SU-DHL-6 (cell line): ENCODE data around the gene CLBA1.
"Not testable (repeated sequence)": the region's sequence is repeated elsewhere in the genome, so short reads cannot be mapped to it uniquely, and the experiment has no call there.

Experiments
- H2AFZ ChIP-seq: fragments of 200-600 bp; sonication (generic); 2 replicates; pipeline ENCODE4 v1.6.1; 2014; ENCODE audit warnings: low read depth, mild to moderate bottlenecking, moderate library complexity, mixed read lengths, antibody characterized with exemption, low read length; ENCODE audit not compliant: severe bottlenecking
- H3F3A ChIP-seq: fragments of 200-600 bp; shearing (Covaris generic); 2 replicates; pipeline ENCODE4 v1.6.0; 2016; ENCODE audit warnings: antibody characterized with exemption, mild to moderate bottlenecking; ENCODE audit not compliant: insufficient read depth
- H3K27ac ChIP-seq: fragments of 200-600 bp; sonication (generic); 2 replicates; pipeline ENCODE4 v1.5.1; 2016; ENCODE audit warnings: low read depth, mild to moderate bottlenecking, low read length, moderate library complexity, mixed read lengths
- H3K27me3 ChIP-seq: fragments of 200-600 bp; sonication (generic), shearing (Covaris generic); 2 replicates; pipeline ENCODE4 v1.6.0; 2014; ENCODE audit warnings: mild to moderate bottlenecking, low read length
- H3K36me3 ChIP-seq: fragments of 200-600 bp; sonication (generic); 2 replicates; pipeline ENCODE4 v1.6.1; 2014; ENCODE audit warnings: mild to moderate bottlenecking, low read length, mixed read lengths
- H3K4me2 ChIP-seq: fragments of 300-600, 200-600 bp; shearing (Covaris generic), sonication (generic); 2 replicates; pipeline ENCODE4 v1.6.0; 2014; ENCODE audit warnings: low read length, low read depth, mild to moderate bottlenecking; ENCODE audit not compliant: poor library complexity, severe bottlenecking
- H3K4me3 ChIP-seq: fragments of 200-600 bp; sonication (generic); 2 replicates; pipeline ENCODE4 v1.5.1; 2014; ENCODE audit warnings: antibody characterized with exemption, low read length, mild to moderate bottlenecking, mixed read lengths; ENCODE audit not compliant: insufficient read depth, poor library complexity, severe bottlenecking
- H3K79me2 ChIP-seq: fragments of 200-600 bp; sonication (generic); 2 replicates; pipeline ENCODE4 v1.6.1; 2014; ENCODE audit warnings: mild to moderate bottlenecking, low read length, moderate library complexity; ENCODE audit not compliant: insufficient read depth
- H3K9ac ChIP-seq: fragments of 200-600 bp; sonication (generic); 2 replicates; pipeline ENCODE4 v1.7.0; 2014; ENCODE audit warnings: mild to moderate bottlenecking, low read length
- H3K9me2 ChIP-seq: fragments of 200-600 bp; sonication (generic); replicated peaks from 2 replicates; pipeline ENCODE4 v1.6.1; 2014; ENCODE audit warnings: low read length; ENCODE audit not compliant: insufficient read depth
- H3K9me3 ChIP-seq: fragments of 200-600 bp; sonication (generic); 2 replicates; pipeline ENCODE4 v1.6.1; 2014; ENCODE audit warnings: low read length, mixed read lengths; ENCODE audit not compliant: insufficient read depth
- H4K20me1 ChIP-seq: fragments of 200-600 bp; sonication (generic); 2 replicates; pipeline ENCODE4 v1.6.1; 2014; ENCODE audit warnings: low read depth, mild to moderate bottlenecking, antibody characterized with exemption, low read length, moderate library complexity, mixed read lengths
- CTCF ChIP-seq: fragments of 200-600 bp; sonication (generic); IDR thresholded peaks from one replicate; pipeline ENCODE4 v1.5.1; 2017; ENCODE audit warnings: antibody characterized with exemption, mild to moderate bottlenecking, low read length, moderate library complexity; ENCODE audit not compliant: insufficient read depth, poor library complexity, severe bottlenecking
- EZH2phosphoT487 ChIP-seq: fragments of 200-600 bp; sonication (generic), shearing (Covaris generic); conservative IDR thresholded peaks from 2 replicates; pipeline ENCODE4 v1.6.1; 2018; ENCODE audit warnings: mild to moderate bottlenecking, antibody characterized with exemption, low read length, moderate library complexity, mixed read lengths

CLBA1 gene

GRCh38 chr14:104942586-104942985 is 43.0 kb upstream of the CLBA1 start:
- no peak overlapping the region for H3K4me2 ChIP-seq
- no peaks in the 10 kb centered on the region for H3K79me2 ChIP-seq
- H3K9me2 ChIP-seq: no peaks in the 10 kb centered on the region
- no peaks in the 10 kb centered on the region for H3K27me3 ChIP-seq
- H4K20me1 ChIP-seq: no peaks in the 10 kb centered on the region
- no peaks in the 10 kb centered on the region for H3F3A ChIP-seq
- no peaks in the 10 kb centered on the region for H3K9me3 ChIP-seq
- no peak overlapping the region for H3K4me3 ChIP-seq
- no peak overlapping the region for H2AFZ ChIP-seq
- H3K9ac ChIP-seq: no peak overlapping the region
- TF ChIP-seq CTCF: no peak
- TF ChIP-seq EZH2phosphoT487: no peak
- no peaks in the 10 kb centered on the region for H3K36me3 ChIP-seq
- no peak overlapping the region for H3K27ac ChIP-seq

- H3K4me2 ChIP-seq, H3K36me3 ChIP-seq, H3K79me2 ChIP-seq, H4K20me1 ChIP-seq, H3K9ac ChIP-seq, H3F3A ChIP-seq, H3K4me3 ChIP-seq, H3K27me3 ChIP-seq, H3K9me3 ChIP-seq, H3K9me2 ChIP-seq, H2AFZ ChIP-seq, H3K27ac ChIP-seq: not testable (repeated sequence)
Observed at GRCh38 chr14:104943216-104944015, 42.2 kb upstream of the CLBA1 start.

- H4K20me1 ChIP-seq, H3K4me3 ChIP-seq, H3K9me2 ChIP-seq, H3K27ac ChIP-seq, H3K27me3 ChIP-seq, H3K4me2 ChIP-seq, H3F3A ChIP-seq, H3K9me3 ChIP-seq, H3K36me3 ChIP-seq, H2AFZ ChIP-seq, H3K9ac ChIP-seq, H3K79me2 ChIP-seq: not testable (repeated sequence)
Observed at GRCh38 chr14:104944016-104944308, 41.6 kb upstream of the CLBA1 start.

GRCh38 chr14:104944436-104945205 is 41.0 kb upstream of the CLBA1 start:
- not testable (repeated sequence) for H3K36me3 ChIP-seq, H4K20me1 ChIP-seq, H3F3A ChIP-seq, H3K27ac ChIP-seq, H2AFZ ChIP-seq, H3K9me2 ChIP-seq, H3K9me3 ChIP-seq, H3K79me2 ChIP-seq, H3K4me2 ChIP-seq, H3K27me3 ChIP-seq, H3K4me3 ChIP-seq, H3K9ac ChIP-seq

GRCh38 chr14:104945266-104945665 is 40.3 kb upstream of the CLBA1 start:
- not testable (repeated sequence) for H3K36me3 ChIP-seq, H3K9ac ChIP-seq, H3K9me3 ChIP-seq, H3F3A ChIP-seq, H3K79me2 ChIP-seq, H3K27ac ChIP-seq, H3K4me2 ChIP-seq, H3K27me3 ChIP-seq, H3K9me2 ChIP-seq, H4K20me1 ChIP-seq, H2AFZ ChIP-seq, H3K4me3 ChIP-seq

- H3F3A ChIP-seq, H2AFZ ChIP-seq, H3K27me3 ChIP-seq, H3K4me3 ChIP-seq, H3K9me3 ChIP-seq, H3K27ac ChIP-seq, H3K36me3 ChIP-seq, H3K4me2 ChIP-seq, H3K9me2 ChIP-seq, H4K20me1 ChIP-seq, H3K9ac ChIP-seq, H3K79me2 ChIP-seq: not testable (repeated sequence)
Observed at GRCh38 chr14:104945986-104946965, 39.3 kb upstream of the CLBA1 start.
